AG09309 (cell line): Measurements from ENCODE around the gene SHROOM1.

Experiments
- DNase-seq: peaks from one replicate; pipeline ENCODE4 v3.0.0-alpha.2; 2010; ENCODE audit warnings: low read depth
- H3K4me3 ChIP-seq: 2 replicates; pipeline ENCODE4 v1.5.1; 2011; ENCODE audit warnings: mild to moderate bottlenecking, low read depth, low read length, moderate library complexity; ENCODE audit not compliant: control insufficient read depth
- TF ChIP-seq, protein P1 (sequence below): IDR thresholded peaks from 2 replicates; pipeline ENCODE4 v1.5.1; 2011; ENCODE audit warnings: mild to moderate bottlenecking, low read depth, low read length, inconsistent platforms; ENCODE audit not compliant: insufficient read depth, control insufficient read depth; ENCODE audit errors: missing control alignments

SHROOM1 gene

DNA sequence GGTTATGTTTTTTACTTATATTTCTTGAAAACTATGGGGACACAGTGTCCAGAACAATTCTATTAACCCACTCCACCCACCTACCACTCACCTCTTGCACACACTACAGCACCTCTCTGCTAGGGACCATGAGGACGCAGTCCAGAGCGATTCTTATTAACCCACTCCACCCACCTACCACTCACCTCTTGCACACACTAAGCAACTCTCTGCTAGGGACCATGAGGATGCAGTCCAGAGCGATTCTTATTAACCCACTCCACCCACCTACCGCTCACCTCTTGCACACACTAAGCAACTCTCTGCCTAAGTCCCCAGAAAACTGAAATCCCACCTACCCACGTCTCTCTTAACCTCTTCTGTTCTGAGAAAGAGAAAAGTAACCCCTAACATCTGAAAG is 2.2 kb upstream of the SHROOM1 start:
- DNase-seq: no peak
- TF ChIP-seq, protein P1, sequence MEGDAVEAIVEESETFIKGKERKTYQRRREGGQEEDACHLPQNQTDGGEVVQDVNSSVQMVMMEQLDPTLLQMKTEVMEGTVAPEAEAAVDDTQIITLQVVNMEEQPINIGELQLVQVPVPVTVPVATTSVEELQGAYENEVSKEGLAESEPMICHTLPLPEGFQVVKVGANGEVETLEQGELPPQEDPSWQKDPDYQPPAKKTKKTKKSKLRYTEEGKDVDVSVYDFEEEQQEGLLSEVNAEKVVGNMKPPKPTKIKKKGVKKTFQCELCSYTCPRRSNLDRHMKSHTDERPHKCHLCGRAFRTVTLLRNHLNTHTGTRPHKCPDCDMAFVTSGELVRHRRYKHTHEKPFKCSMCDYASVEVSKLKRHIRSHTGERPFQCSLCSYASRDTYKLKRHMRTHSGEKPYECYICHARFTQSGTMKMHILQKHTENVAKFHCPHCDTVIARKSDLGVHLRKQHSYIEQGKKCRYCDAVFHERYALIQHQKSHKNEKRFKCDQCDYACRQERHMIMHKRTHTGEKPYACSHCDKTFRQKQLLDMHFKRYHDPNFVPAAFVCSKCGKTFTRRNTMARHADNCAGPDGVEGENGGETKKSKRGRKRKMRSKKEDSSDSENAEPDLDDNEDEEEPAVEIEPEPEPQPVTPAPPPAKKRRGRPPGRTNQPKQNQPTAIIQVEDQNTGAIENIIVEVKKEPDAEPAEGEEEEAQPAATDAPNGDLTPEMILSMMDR: no peak
- H3K4me3 ChIP-seq: no peak overlapping the region

- DNase-seq: no peak
- TF ChIP-seq, protein P1: no peak
- peak overlapping the region; percentile 71 for H3K4me3 ChIP-seq
These were observed 831 bp upstream of the SHROOM1 start for GRCh38 chr5:132831095-132831860.

DNA sequence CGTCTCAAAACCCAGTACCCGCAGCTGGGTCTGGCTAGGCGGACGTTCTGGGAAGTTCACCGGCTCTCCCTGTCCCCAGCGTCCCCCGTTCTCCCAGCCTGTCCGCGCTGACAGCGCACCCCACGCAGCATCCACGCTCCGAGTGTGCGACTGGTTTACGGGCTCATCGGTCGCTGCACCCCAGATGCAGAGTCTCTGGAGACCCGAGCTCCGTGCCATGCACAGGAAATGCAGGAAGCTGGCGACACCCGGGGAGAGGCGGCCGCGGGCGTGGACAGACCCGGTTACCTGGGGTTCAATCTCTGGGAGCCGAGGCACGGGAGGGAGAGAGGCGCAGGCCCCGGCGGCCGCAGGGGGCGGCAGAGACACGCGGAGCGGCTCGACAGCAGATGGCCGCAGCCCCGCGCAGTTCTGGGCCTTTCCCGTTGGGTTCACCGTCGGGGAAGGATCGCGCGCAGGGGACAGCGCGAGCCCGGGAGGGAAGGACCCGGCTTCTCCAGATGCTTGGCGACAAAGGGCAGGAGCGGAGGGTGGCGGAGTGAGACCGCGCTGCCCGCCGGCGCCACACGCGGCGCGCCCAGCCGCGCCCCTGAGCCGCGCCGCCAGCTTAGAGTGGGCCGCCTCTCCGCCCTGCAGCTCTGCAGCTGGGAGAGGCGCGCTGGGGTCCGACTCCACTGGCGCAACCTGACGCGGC is 558 bp downstream of the SHROOM1 start:
- H3K4me3 ChIP-seq: peak overlapping the region; percentile 71
- TF ChIP-seq, protein P1: peak; percentile 92
- DNase-seq: no peak

- H3K4me3 ChIP-seq: peak overlapping the region; percentile 71
- TF ChIP-seq, protein P1: no peak
These were observed 1.5 kb downstream of the SHROOM1 start for GRCh38 chr5:132828846-132829494.

GRCh38 chr5:132827943-132828673 is 2.3 kb downstream of the SHROOM1 start:
- DNase-seq: no peak
- TF ChIP-seq, protein P1: no peak
- no peak overlapping the region for H3K4me3 ChIP-seq

More at GRCh38 chr5:132828846-132829494, 1.5 kb downstream of the SHROOM1 start:
- no peak for DNase-seq
